Ascending aorta (tissue), 2 donors: ENCODE measurements around the gene MRPL54. TPM values are rescaled to one million over a fixed set of nuclear protein-coding genes. Genes with fewer than 3 reads are reported as not detected.

ENCODE experiments used
- DNase-seq, 2 donors: peaks; one replicate each; pipeline ENCODE4 v3.0.0-alpha.2; 2019; ENCODE audit warnings: low spot score in 2 of 2
- H3K27ac ChIP-seq, 2 donors: fragments of 200-600 bp; sonication (generic); one replicate each; pipeline ENCODE4 v1.5.1; 2016 to 2017; ENCODE audit warnings: mild to moderate bottlenecking in 1 of 2
- H3K27me3 ChIP-seq: fragments of 200-600 bp; sonication (generic); one replicate; pipeline ENCODE4 v1.5.1; 2017
- H3K36me3 ChIP-seq, 2 donors: fragments of 200-600 bp; sonication (generic); one replicate each; pipeline ENCODE4 v1.5.1; 2016
- H3K4me1 ChIP-seq, 2 donors: fragments of 200-600 bp; sonication (generic); one replicate each; pipeline ENCODE4 v1.5.1; 2016 to 2017; ENCODE audit warnings: mild to moderate bottlenecking in 1 of 2
- H3K4me3 ChIP-seq, 2 donors: fragments of 200-600 bp; sonication (generic); one replicate each; pipeline ENCODE4 v1.5.1; 2016 to 2017; ENCODE audit warnings: mild to moderate bottlenecking in 1 of 2
- H3K9me3 ChIP-seq, 2 donors: fragments of 200-600 bp; sonication (generic); one replicate each; pipeline ENCODE4 v1.5.1; 2016
- CTCF ChIP-seq, 3 experiments: fragments of 200-600 bp in 2 of 3; fragments of 450-650 bp in 1 of 3; sonication (generic) in 2 of 3; IDR thresholded peaks; one replicate each; pipeline ENCODE4 v1.5.1; 2016 to 2019; ENCODE audit warnings: antibody characterized with exemption in 3 of 3, mild to moderate bottlenecking in 1 of 3, moderate library complexity in 1 of 3
- intact Hi-C: fragments of 100-400 bp; cut with DNase I; formaldehyde crosslinking; loops from one replicate; pipeline ENCODE4 v1.15.1; 2023
- total RNA-seq: library from RNA; depleted of rRNA; stranded (reverse); fragments of >200 nt; gene quantifications from one replicate; pipeline ENCODE4 v1.1.0, GENCODE V29; 2016

Gene MRPL54
- total RNA-seq, 1 donor from 2014 or later = 34.9 TPM

GRCh38 chr19:3721887-3722442, 40.5 kb upstream of the MRPL54 start:
- no peaks in the 10 kb centered on the region for H3K36me3 ChIP-seq
- no peaks in the 10 kb centered on the region for H3K4me1 ChIP-seq
- no peak overlapping the region for H3K27ac ChIP-seq
- intact Hi-C loops = no loop called here
- TF ChIP-seq CTCF (IDR thresholded peaks at IDR 0.05) = no peak
- H3K9me3 ChIP-seq = no peaks in the 10 kb centered on the region
- peaks cover 28% of the 10 kb centered on the region for H3K27me3 ChIP-seq
- no peak for DNase-seq
- peak overlapping the region in 1 of 2 donors; percentile 11 for H3K4me3 ChIP-seq

GRCh38 chr19:3722443-3723109, 39.9 kb upstream of the MRPL54 start:
- Histone ChIP-seq H3K27ac (no peak overlapping the region), H3K36me3 (no peaks in the 10 kb centered on the region), H3K4me3 (no peak overlapping the region), H3K9me3 (no peaks in the 10 kb centered on the region), H3K27me3 (peaks cover 28% of the 10 kb centered on the region), H3K4me1 (no peaks in the 10 kb centered on the region)
- no peak for TF ChIP-seq CTCF (IDR thresholded peaks at IDR 0.05)
- intact Hi-C loops = no loop called here
- DNase-seq = no peak

DNA sequence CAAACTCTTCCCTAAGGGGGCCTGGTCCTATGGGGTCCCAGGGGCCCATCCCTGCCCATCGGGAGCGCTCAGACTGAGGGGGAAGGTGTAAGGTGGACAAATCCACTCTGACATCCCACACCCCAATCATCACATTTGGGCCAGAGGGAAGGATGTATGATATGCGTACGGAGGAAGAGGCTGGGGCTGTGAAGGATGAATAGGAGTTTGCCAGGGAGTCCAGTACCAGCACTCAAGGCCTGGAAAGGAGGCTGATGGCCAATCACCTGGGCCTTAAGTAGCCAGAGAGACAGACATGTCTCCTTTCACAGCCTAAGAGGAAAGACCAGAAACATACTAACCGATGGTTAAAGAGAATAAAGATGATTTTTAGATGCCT, 39.4 kb upstream of the MRPL54 start:
- TF ChIP-seq CTCF (IDR thresholded peaks at IDR 0.05) = no peak
- Histone ChIP-seq H3K27me3 (peaks cover 28% of the 10 kb centered on the region), H3K4me3 (no peak overlapping the region), H3K36me3 (no peaks in the 10 kb centered on the region), H3K4me1 (no peaks in the 10 kb centered on the region), H3K27ac (no peak overlapping the region), H3K9me3 (no peaks in the 10 kb centered on the region)
- intact Hi-C loops = no loop called here
- DNase-seq = no peak

GRCh38 chr19:3723883-3724282, 38.6 kb upstream of the MRPL54 start:
- intact Hi-C loops = no loop called here
- H3K27ac ChIP-seq = no peak overlapping the region
- H3K4me1 ChIP-seq = no peaks in the 10 kb centered on the region
- no peaks in the 10 kb centered on the region for H3K36me3 ChIP-seq
- DNase-seq = no peak
- H3K9me3 ChIP-seq = no peaks in the 10 kb centered on the region
- H3K4me3 ChIP-seq = no peak overlapping the region
- peaks cover 28% of the 10 kb centered on the region for H3K27me3 ChIP-seq
- TF ChIP-seq CTCF (IDR thresholded peaks at IDR 0.05) = no peak

- no peak for DNase-seq
- Histone ChIP-seq H3K36me3 (no peaks in the 10 kb centered on the region), H3K9me3 (no peaks in the 10 kb centered on the region), H3K27me3 (peaks cover 25% of the 10 kb centered on the region), H3K27ac (no peak overlapping the region), H3K4me1 (no peaks in the 10 kb centered on the region), H3K4me3 (no peak overlapping the region)
- intact Hi-C loops = no loop called here
- TF ChIP-seq CTCF (IDR thresholded peaks at IDR 0.05) = no peak
These were observed 37.4 kb upstream of the MRPL54 start for GRCh38 chr19:3725121-3725520.
